Fibroblast of villous mesenchyme (primary cell): ENCODE data around the gene RNF11. TPM values are rescaled to one million over a fixed set of nuclear protein-coding genes. Genes with fewer than 3 reads are reported as not detected.

Experiments
- DNase-seq: peaks from one replicate; pipeline ENCODE4 v3.0.0-alpha.2; 2010; ENCODE audit warnings: low read depth
- H3K4me3 ChIP-seq: 2 replicates; pipeline ENCODE4 v1.5.1; 2011; ENCODE audit warnings: low read depth, mild to moderate bottlenecking, low read length
- CTCF ChIP-seq: IDR thresholded peaks from 2 replicates; pipeline ENCODE4 v1.5.1; 2012; ENCODE audit warnings: low read depth, mild to moderate bottlenecking, low read length; ENCODE audit not compliant: insufficient read depth
- total RNA-seq: library from RNA; depleted of rRNA; stranded (reverse); fragments of >200 nt; gene quantifications from 2 replicates; pipeline ENCODE4 v1.2.3, GENCODE V29; 2012

RNF11 gene
- total RNA-seq, 1 donor = 130 TPM

- TF ChIP-seq CTCF = no peak
- no peak overlapping the region for H3K4me3 ChIP-seq
- no peak for DNase-seq
These were observed 59.9 kb downstream of the RNF11 start for GRCh38 chr1:51295926-51296325.

- peak overlapping the region; percentile 52 for H3K4me3 ChIP-seq
- DNase-seq = peak; percentile 75
- peak; percentile 99 for TF ChIP-seq CTCF
These were observed 60.6 kb downstream of the RNF11 start for GRCh38 chr1:51296383-51297357.

- peak overlapping the region; percentile 52 for H3K4me3 ChIP-seq
- TF ChIP-seq CTCF = no peak
- no peak for DNase-seq
These were observed 61.6 kb downstream of the RNF11 start for GRCh38 chr1:51297401-51298321.

- H3K4me3 ChIP-seq = no peak overlapping the region
- no peak for TF ChIP-seq CTCF
- no peak for DNase-seq
These were observed 62.2 kb downstream of the RNF11 start for GRCh38 chr1:51298322-51298705.

- no peak for TF ChIP-seq CTCF
- DNase-seq = no peak
These were observed 63.3 kb downstream of the RNF11 start for GRCh38 chr1:51299185-51299885.

GRCh38 chr1:51299981-51300670, 64.1 kb downstream of the RNF11 start:
- no peak for TF ChIP-seq CTCF
- DNase-seq = no peak
- no peak overlapping the region for H3K4me3 ChIP-seq

More at GRCh38 chr1:51299185-51299885, 63.3 kb downstream of the RNF11 start:
- H3K4me3 ChIP-seq = no peak overlapping the region
